Natural killer cell treated with Interleukin-12 subunit alpha and Interleukin-12 subunit beta and Interleukin-15 and Interleukin-18, amount 100 ng/mL, for 72 hours (primary cell): ENCODE measurements around the gene DNAJC15. TPM values are rescaled to one million over a fixed set of nuclear protein-coding genes. Genes with fewer than 3 reads are reported as not detected.
A peak's percentile ranks its signal among the peaks of the same experiment; 100 is the strongest.

Source experiments
- ATAC-seq, 2 donors: fragments of 150-1000 bp; cut with Tn5 transposase in 1 of 2; sonication (Bioruptor Pico), chemical (Tn5 transposase) in 1 of 2; 2 replicates each; pipeline ENCODE4 v1.10.0; 2021
- DNase-seq: peaks from one replicate; pipeline ENCODE4 v3.0.0; 2022; ENCODE audit warnings: low spot score
- H3K27ac Mint-ChIP-seq, 2 donors: 1 replicate in 1 of 2; 2 replicates in 1 of 2; pipeline ENCODE4 v1.8.0; 2022; ENCODE audit warnings: mixed read lengths in 2 of 2, mild to moderate bottlenecking in 1 of 2, moderate library complexity in 1 of 2
- H3K27me3 Mint-ChIP-seq, 2 donors: 1 replicate in 1 of 2; 2 replicates in 1 of 2; pipeline ENCODE4 v1.8.0; 2022; ENCODE audit warnings: mixed read lengths in 2 of 2
- H3K36me3 Mint-ChIP-seq: one replicate; pipeline ENCODE4 v1.8.0; 2022; ENCODE audit warnings: mixed read lengths
- H3K4me1 Mint-ChIP-seq, 2 donors: 1 replicate in 1 of 2; 2 replicates in 1 of 2; pipeline ENCODE4 v1.8.0; 2022; ENCODE audit warnings: low read depth in 2 of 2, mixed read lengths in 2 of 2, mild to moderate bottlenecking in 1 of 2
- H3K4me3 Mint-ChIP-seq: one replicate; pipeline ENCODE4 v1.8.0; 2022; ENCODE audit warnings: mixed read lengths
- H3K9me3 Mint-ChIP-seq: 2 replicates; pipeline ENCODE4 v1.8.0; 2022; ENCODE audit warnings: mixed read lengths
- total RNA-seq, 2 donors: library from RNA; stranded (reverse); gene quantifications; one replicate each; pipeline ENCODE4 v1.2.3, GENCODE V29; 2022

DNAJC15 gene
- total RNA-seq, 2 donors from 2014 or later: 17.6 to 21.0 TPM

DNA sequence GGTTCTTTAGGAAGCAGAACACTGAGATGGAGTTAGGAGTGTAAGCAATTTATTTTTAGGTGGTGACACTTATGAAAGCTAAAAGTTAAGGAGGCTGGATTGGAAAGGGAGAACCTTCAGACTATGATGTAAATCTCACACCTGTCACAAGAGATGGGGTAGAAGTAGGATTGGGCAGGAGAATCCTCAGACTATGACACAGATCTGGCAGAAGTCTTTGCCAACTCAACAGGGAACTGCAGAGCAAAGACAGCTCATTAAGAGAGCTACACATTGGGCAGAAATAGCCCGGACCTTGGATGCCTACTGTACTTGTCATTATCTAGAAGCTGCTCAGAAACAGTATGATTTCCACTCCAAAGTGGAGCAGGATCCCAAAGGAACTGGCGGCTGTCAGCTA lies 134.4 kb downstream of the DNAJC15 start:
- Mint-ChIP-seq H3K36me3 (no peaks in the 10 kb centered on the region), H3K27me3 (peaks cover 8 to 11% of the 10 kb centered on the region in 2 donors), H3K4me1 (no peaks in the 10 kb centered on the region), H3K27ac (no peak overlapping the region), H3K9me3 (no peaks in the 10 kb centered on the region), H3K4me3 (no peak overlapping the region)
- DNase-seq (no peak), ATAC-seq (peak in 1 of 2 donors; percentile 43)

DNA sequence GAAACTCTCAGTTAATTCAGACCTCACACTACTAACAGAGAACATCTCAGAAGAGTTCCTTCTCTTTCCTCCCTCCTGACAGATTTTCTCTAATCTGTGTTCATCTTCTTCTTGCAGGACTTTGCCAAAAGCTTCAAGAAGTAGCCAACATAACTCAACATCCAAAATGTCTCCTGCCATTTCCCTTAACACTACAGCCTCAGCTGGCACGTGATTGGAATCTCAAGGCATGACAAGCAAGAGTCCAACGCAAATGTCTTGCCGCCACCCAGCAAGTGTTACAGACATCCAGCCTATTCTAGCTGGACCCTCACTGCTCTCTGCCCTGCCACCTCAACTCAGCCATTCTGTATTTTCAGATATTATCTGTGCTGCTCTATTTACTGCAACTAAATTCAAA lies 135.1 kb downstream of the DNAJC15 start:
- ATAC-seq: no peak
- DNase-seq: no peak
- Mint-ChIP-seq H3K4me3 (no peak overlapping the region), H3K9me3 (no peaks in the 10 kb centered on the region), H3K4me1 (no peaks in the 10 kb centered on the region), H3K27me3 (peaks cover 2 to 7% of the 10 kb centered on the region in 2 donors), H3K36me3 (no peaks in the 10 kb centered on the region), H3K27ac (no peak overlapping the region)

- no peak overlapping the region for H3K4me3 Mint-ChIP-seq
- H3K27ac Mint-ChIP-seq: no peak overlapping the region
- H3K9me3 Mint-ChIP-seq: no peaks in the 10 kb centered on the region
- H3K4me1 Mint-ChIP-seq: no peaks in the 10 kb centered on the region
- no peaks in the 10 kb centered on the region for H3K36me3 Mint-ChIP-seq
- ATAC-seq: no peak
- DNase-seq: no peak
- H3K27me3 Mint-ChIP-seq: peaks cover 0 to 7% of the 10 kb centered on the region in 2 donors
Observed at GRCh38 chr13:43159026-43159461, 135.7 kb downstream of the DNAJC15 start.

Other genes with a start within 250 kb of the DNAJC15 start
- gene FAM216B, start 242.0 kb upstream of the DNAJC15 start, total RNA-seq: not detected
- 10 to 100 TPM; 29.6 to 37.9 TPM for gene EPSTI1, start 31.3 kb upstream of the DNAJC15 start, total RNA-seq